ENCODE results near the gene RECK.

RECK gene

DNA sequence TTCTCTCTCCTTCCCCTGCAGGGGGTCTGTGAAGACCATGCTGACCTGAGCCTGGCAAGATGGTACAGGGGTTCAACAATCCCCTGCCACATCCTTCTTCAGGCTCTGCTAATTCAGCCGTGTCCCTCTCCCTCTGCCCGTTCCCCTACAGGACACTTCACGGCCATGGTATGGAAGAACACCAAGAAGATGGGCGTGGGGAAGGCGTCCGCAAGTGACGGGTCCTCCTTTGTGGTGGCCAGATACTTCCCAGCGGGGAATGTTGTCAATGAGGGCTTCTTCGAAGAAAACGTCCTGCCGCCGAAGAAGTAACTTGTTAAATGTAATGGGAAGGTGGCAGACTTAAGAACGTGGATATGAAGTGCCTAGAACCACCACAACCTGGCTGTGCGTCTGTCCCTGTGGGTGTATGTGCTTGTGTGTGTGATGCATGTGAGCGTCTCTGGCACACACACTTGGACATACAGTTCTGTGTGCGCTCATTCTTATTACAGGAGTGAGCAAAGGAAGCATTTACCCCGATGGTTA is 125.6 kb downstream of the RECK start:
- Histone ChIP-seq H3K36me3 (ENCODE audit: control insufficient read depth, insufficient read depth, low read length) (no peaks in the 10 kb centered on the region), H3K79me2 (no peaks in the 10 kb centered on the region), H3K4me2 (ENCODE audit: low read length) (no peak overlapping the region), H3K27me3 (ENCODE audit: control insufficient read depth, insufficient read depth, low read length) (no peaks in the 10 kb centered on the region), H3K4me1 (no peaks in the 10 kb centered on the region), H3K27ac (no peak overlapping the region), H3K9me3 (ENCODE audit: control insufficient read depth, low read length) (no peaks in the 10 kb centered on the region), H2AFZ (no peak overlapping the region), H3K4me3 (ENCODE audit: low read depth, low read length) (no peak overlapping the region), H3K9ac (no peak overlapping the region)
- TF ChIP-seq, protein P1, sequence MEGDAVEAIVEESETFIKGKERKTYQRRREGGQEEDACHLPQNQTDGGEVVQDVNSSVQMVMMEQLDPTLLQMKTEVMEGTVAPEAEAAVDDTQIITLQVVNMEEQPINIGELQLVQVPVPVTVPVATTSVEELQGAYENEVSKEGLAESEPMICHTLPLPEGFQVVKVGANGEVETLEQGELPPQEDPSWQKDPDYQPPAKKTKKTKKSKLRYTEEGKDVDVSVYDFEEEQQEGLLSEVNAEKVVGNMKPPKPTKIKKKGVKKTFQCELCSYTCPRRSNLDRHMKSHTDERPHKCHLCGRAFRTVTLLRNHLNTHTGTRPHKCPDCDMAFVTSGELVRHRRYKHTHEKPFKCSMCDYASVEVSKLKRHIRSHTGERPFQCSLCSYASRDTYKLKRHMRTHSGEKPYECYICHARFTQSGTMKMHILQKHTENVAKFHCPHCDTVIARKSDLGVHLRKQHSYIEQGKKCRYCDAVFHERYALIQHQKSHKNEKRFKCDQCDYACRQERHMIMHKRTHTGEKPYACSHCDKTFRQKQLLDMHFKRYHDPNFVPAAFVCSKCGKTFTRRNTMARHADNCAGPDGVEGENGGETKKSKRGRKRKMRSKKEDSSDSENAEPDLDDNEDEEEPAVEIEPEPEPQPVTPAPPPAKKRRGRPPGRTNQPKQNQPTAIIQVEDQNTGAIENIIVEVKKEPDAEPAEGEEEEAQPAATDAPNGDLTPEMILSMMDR (IDR thresholded peaks at IDR 0.05), result no peak

DNA sequence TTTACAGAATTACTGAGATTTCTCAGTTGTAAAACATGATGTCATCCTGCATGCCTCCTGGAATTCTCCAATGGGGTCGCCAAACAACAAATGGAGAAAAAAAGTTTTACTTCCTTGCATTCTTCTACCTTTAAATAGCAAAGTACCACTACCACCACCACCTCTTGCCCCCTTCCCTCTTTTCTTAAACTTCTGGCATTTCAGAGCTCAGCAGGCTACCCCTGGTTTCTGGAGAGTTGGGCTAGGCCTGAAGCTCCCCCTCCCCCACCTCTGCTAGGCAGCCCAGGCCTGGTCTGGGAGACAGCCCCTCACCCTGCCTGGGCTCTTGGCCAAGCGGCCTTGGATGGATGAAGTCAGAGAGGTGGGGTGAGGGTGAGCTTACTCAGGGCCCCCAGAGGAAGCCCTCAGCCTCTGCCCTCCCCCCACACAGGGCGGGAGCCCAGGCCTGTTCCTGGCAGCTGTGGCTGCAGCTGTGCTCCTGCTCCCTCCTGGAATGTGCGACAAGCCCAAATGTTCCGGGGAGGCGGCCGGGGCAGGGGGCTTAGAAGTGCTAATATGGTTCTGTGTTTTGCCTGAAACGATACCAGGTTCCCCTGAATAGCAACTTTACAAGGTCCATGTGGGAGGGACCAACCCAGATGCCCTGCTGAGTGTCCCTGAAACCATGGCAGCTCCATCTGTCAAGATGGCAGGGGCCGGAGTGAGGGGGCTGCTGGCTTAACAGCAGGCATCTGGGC is 126.5 kb downstream of the RECK start:
- H3K9ac ChIP-seq, result no peak overlapping the region
- H3K4me3 ChIP-seq (ENCODE audit: low read depth, low read length), result no peak overlapping the region
- no peaks in the 10 kb centered on the region for H3K36me3 ChIP-seq (ENCODE audit: control insufficient read depth, insufficient read depth, low read length)
- H3K9me3 ChIP-seq (ENCODE audit: control insufficient read depth, low read length), result no peaks in the 10 kb centered on the region
- no peaks in the 10 kb centered on the region for H3K27me3 ChIP-seq (ENCODE audit: control insufficient read depth, insufficient read depth, low read length)
- H3K4me2 ChIP-seq (ENCODE audit: low read length), result no peak overlapping the region
- TF ChIP-seq, protein P1 (IDR thresholded peaks at IDR 0.05), result no peak
- H3K79me2 ChIP-seq, result no peaks in the 10 kb centered on the region
- no peak overlapping the region for H2AFZ ChIP-seq
- no peak overlapping the region for H3K27ac ChIP-seq
- H3K4me1 ChIP-seq, result no peaks in the 10 kb centered on the region

DNA sequence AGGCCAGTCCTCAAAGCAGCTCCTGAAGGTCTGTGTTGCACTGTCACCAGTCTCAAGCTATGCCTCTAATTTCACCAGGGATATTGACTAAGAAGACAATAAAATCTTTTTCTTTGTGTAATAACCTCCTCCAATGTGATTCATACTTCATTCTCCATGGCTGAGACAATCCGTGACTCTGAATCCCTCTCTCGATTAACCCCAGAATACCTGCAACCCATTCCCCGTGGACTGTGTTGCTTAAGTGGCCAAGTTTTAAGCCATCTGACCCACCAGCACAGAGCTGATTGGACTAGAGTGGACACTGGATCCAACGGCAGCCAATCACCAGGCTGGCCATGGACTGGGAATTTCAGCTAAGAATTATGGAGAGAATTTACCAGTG is 127.1 kb downstream of the RECK start:
- Histone ChIP-seq H3K9me3 (ENCODE audit: control insufficient read depth, low read length) (no peaks in the 10 kb centered on the region), H3K4me1 (no peaks in the 10 kb centered on the region), H3K27me3 (ENCODE audit: control insufficient read depth, insufficient read depth, low read length) (no peaks in the 10 kb centered on the region), H3K9ac (no peak overlapping the region), H3K4me3 (ENCODE audit: low read depth, low read length) (no peak overlapping the region), H3K27ac (no peak overlapping the region), H3K36me3 (ENCODE audit: control insufficient read depth, insufficient read depth, low read length) (no peaks in the 10 kb centered on the region), H3K4me2 (ENCODE audit: low read length) (no peak overlapping the region), H3K79me2 (no peaks in the 10 kb centered on the region), H2AFZ (no peak overlapping the region)
- TF ChIP-seq, protein P1 (IDR thresholded peaks at IDR 0.05), result no peak

DNA sequence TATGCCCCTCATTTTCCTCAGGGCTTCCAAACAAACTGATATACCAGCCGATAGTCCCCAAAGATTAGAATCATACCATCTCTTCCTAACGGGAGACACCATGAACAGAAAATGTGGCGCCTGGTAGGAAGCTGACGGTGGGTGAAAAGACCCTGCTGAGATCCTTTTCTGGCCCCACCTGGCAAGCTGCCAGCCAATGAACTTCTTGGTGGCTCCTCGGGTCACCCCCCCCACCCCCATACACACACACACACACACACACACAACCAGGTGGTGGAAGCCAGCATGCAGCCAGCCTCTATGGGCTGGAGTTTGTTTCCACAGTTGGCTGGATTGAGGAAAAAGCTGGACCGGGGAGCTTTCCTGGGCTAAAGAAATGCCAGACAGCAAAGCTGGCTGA is 127.7 kb downstream of the RECK start:
- Histone ChIP-seq H3K9ac (no peak overlapping the region), H2AFZ (no peak overlapping the region), H3K27ac (no peak overlapping the region), H3K27me3 (ENCODE audit: control insufficient read depth, insufficient read depth, low read length) (no peaks in the 10 kb centered on the region), H3K79me2 (no peaks in the 10 kb centered on the region), H3K4me3 (ENCODE audit: low read depth, low read length) (no peak overlapping the region), H3K4me2 (ENCODE audit: low read length) (no peak overlapping the region), H3K4me1 (no peaks in the 10 kb centered on the region), H3K9me3 (ENCODE audit: control insufficient read depth, low read length) (no peaks in the 10 kb centered on the region), H3K36me3 (ENCODE audit: control insufficient read depth, insufficient read depth, low read length) (no peaks in the 10 kb centered on the region)
- TF ChIP-seq, protein P1 (IDR thresholded peaks at IDR 0.05), result no peak

DNA sequence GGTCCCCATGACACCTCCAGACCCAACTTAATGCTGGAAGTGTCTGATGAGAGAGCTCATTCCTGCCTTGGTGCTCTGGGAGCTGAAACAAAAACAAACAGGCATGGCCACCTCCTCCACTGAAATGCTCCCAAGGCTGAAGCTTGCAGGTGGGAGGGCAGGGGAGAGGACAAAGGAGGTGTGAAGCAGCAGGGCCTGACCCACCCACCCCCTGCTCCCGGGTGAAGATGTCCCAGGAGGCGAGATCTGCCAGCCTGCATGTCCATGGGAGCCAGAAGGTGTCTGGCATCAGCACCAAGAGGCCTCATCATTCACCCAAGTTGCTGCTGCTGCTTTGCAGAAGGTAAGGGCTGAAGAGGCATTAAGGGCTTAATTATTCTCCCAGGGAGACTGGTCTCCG is 128.3 kb downstream of the RECK start:
- H3K4me2 ChIP-seq (ENCODE audit: low read length), result no peak overlapping the region
- H3K9me3 ChIP-seq (ENCODE audit: control insufficient read depth, low read length), result no peaks in the 10 kb centered on the region
- H3K27me3 ChIP-seq (ENCODE audit: control insufficient read depth, insufficient read depth, low read length), result no peaks in the 10 kb centered on the region
- H2AFZ ChIP-seq, result no peak overlapping the region
- H3K79me2 ChIP-seq, result no peaks in the 10 kb centered on the region
- H3K4me1 ChIP-seq, result no peaks in the 10 kb centered on the region
- no peak overlapping the region for H3K9ac ChIP-seq
- TF ChIP-seq, protein P1 (IDR thresholded peaks at IDR 0.05), result no peak
- no peaks in the 10 kb centered on the region for H3K36me3 ChIP-seq (ENCODE audit: control insufficient read depth, insufficient read depth, low read length)
- H3K27ac ChIP-seq, result no peak overlapping the region
- no peak overlapping the region for H3K4me3 ChIP-seq (ENCODE audit: low read depth, low read length)
